IMR-90 (cell line): ENCODE data around the gene PTGDS.

Experiments
- CEBPB ChIP-seq: IDR thresholded peaks from 2 replicates; pipeline ENCODE4 v1.6.1; 2012; ENCODE audit warnings: low read depth, low read length, improper control_type of control experiment
- FOS ChIP-seq: fragments of 150-350 bp; IDR thresholded peaks from 2 replicates; pipeline ENCODE4 v1.6.1; 2016; ENCODE audit warnings: low read depth, low read length
- MAZ ChIP-seq: IDR thresholded peaks from 2 replicates; pipeline ENCODE4 v1.6.1; 2012; ENCODE audit warnings: low read depth, mild to moderate bottlenecking, low read length, improper control_type of control experiment, moderate library complexity, borderline replicate concordance
- NFE2L2 ChIP-seq: fragments of 150-350 bp; IDR thresholded peaks from 2 replicates; pipeline ENCODE4 v1.6.1; 2016; ENCODE audit warnings: low read depth, mild to moderate bottlenecking, low read length
- POLR2A ChIP-seq: IDR thresholded peaks from 2 replicates; pipeline ENCODE4 v1.6.1; 2012; ENCODE audit warnings: mild to moderate bottlenecking, low read depth, low read length
- RAD21 ChIP-seq: IDR thresholded peaks from 2 replicates; pipeline ENCODE4 v1.6.1; 2012; ENCODE audit warnings: low read length, improper control_type of control experiment
- RCOR1 ChIP-seq: IDR thresholded peaks from 2 replicates; pipeline ENCODE4 v1.6.1; 2012; ENCODE audit warnings: mild to moderate bottlenecking, low read length, improper control_type of control experiment; ENCODE audit not compliant: insufficient replicate concordance
- RFX5 ChIP-seq: IDR thresholded peaks from 2 replicates; pipeline ENCODE4 v1.8.0; 2012; ENCODE audit warnings: low read depth, mild to moderate bottlenecking, low read length, moderate library complexity
- SMC3 ChIP-seq: fragments of 150-350 bp; IDR thresholded peaks from 2 replicates; pipeline ENCODE4 v1.6.1; 2016; ENCODE audit warnings: low read depth, mild to moderate bottlenecking, antibody characterized with exemption, low read length, moderate library complexity
- TF ChIP-seq, protein P1 (sequence below): conservative IDR thresholded peaks from 2 replicates; pipeline ENCODE4 v1.5.1; 2012; ENCODE audit warnings: mild to moderate bottlenecking, low read depth, low read length, improper control_type of control experiment
- TF ChIP-seq, protein P2 (sequence below): fragments of 150-350 bp; IDR thresholded peaks from 2 replicates; pipeline ENCODE4 v1.6.1; 2016; ENCODE audit warnings: low read depth, mild to moderate bottlenecking, low read length, moderate library complexity, borderline replicate concordance

DNA sequence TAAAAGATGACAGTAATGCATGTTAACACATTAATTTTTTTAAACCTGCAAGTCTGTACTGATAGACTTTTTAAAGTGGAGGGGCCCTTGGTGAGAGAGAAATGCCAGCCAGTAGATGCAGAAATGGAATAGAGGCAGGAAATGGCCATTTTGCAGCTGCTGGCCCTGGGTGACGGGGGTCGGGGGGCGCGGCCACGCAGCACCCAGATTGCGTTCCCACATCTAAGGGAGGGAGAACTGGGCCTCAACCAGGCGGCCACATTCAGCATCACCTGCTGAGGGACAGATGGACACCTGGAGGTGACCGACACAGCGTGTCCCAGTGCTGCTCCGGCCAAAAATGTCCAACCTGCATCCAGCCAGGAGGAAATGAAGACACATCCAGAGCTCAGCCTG lies 25.3 kb downstream of the PTGDS start:
- no peak for TF ChIP-seq NFE2L2
- TF ChIP-seq, protein P1, sequence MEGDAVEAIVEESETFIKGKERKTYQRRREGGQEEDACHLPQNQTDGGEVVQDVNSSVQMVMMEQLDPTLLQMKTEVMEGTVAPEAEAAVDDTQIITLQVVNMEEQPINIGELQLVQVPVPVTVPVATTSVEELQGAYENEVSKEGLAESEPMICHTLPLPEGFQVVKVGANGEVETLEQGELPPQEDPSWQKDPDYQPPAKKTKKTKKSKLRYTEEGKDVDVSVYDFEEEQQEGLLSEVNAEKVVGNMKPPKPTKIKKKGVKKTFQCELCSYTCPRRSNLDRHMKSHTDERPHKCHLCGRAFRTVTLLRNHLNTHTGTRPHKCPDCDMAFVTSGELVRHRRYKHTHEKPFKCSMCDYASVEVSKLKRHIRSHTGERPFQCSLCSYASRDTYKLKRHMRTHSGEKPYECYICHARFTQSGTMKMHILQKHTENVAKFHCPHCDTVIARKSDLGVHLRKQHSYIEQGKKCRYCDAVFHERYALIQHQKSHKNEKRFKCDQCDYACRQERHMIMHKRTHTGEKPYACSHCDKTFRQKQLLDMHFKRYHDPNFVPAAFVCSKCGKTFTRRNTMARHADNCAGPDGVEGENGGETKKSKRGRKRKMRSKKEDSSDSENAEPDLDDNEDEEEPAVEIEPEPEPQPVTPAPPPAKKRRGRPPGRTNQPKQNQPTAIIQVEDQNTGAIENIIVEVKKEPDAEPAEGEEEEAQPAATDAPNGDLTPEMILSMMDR: no peak
- TF ChIP-seq RCOR1: no peak
- no peak for TF ChIP-seq SMC3
- TF ChIP-seq MAZ: no peak
- no peak for TF ChIP-seq RAD21
- TF ChIP-seq POLR2A: no peak
- no peak for TF ChIP-seq RFX5
- no peak for TF ChIP-seq CEBPB
- TF ChIP-seq FOS: no peak
- TF ChIP-seq, protein P2, sequence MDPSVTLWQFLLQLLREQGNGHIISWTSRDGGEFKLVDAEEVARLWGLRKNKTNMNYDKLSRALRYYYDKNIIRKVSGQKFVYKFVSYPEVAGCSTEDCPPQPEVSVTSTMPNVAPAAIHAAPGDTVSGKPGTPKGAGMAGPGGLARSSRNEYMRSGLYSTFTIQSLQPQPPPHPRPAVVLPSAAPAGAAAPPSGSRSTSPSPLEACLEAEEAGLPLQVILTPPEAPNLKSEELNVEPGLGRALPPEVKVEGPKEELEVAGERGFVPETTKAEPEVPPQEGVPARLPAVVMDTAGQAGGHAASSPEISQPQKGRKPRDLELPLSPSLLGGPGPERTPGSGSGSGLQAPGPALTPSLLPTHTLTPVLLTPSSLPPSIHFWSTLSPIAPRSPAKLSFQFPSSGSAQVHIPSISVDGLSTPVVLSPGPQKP: no peak
